Kidney (tissue), 14 donors: ENCODE measurements around the gene HOXD12. TPM values are rescaled to one million over a fixed set of nuclear protein-coding genes. Genes with fewer than 3 reads are reported as not detected.
A peak's percentile ranks its signal among the peaks of the same experiment; 100 is the strongest.

Experiments used
- DNase-seq, 5 donors: peaks; one replicate each; pipeline ENCODE4 v3.0.0-alpha.2; 2013 to 2020
- FAIRE-seq: peaks from 2 replicates; lab custom pipeline; 2012; peaks lifted over from hg19 to GRCh38; lab: Jason Lieb, UNC
- H3K27ac ChIP-seq, 2 donors: one replicate each; pipeline ENCODE4 v1.7.0; 2013; ENCODE audit warnings: low read depth in 2 of 2, low read length in 2 of 2, inconsistent platforms in 1 of 2
- H3K27me3 ChIP-seq: one replicate; pipeline ENCODE4 v1.7.1; 2013; ENCODE audit warnings: low read length, inconsistent platforms; ENCODE audit not compliant: control insufficient read depth, insufficient read depth
- H3K36me3 ChIP-seq, 3 donors: one replicate each; pipeline versions ENCODE4 v1.7.0 to v1.7.1; 2013; ENCODE audit warnings: low read length in 3 of 3, control low read depth in 1 of 3, inconsistent platforms in 1 of 3; ENCODE audit not compliant: insufficient read depth in 3 of 3, control insufficient read depth in 2 of 3
- H3K4me1 ChIP-seq, 3 donors: one replicate each; pipeline versions ENCODE4 v1.7.0 to v1.7.1; 2013; ENCODE audit warnings: low read length in 3 of 3, inconsistent platforms in 1 of 3, low read depth in 1 of 3; ENCODE audit not compliant: control insufficient read depth in 2 of 3, insufficient read depth in 2 of 3
- H3K4me3 ChIP-seq, 3 donors: one replicate each; pipeline versions ENCODE4 v1.7.0 to v1.8.1; 2013; ENCODE audit warnings: low read length in 3 of 3, control low read depth in 1 of 3, inconsistent platforms in 1 of 3
- H3K9ac ChIP-seq, 3 donors: one replicate each; pipeline versions ENCODE4 v1.7.0 to v1.7.1; 2013; ENCODE audit warnings: low read length in 3 of 3, control low read depth in 1 of 3, inconsistent platforms in 1 of 3
- H3K9me3 ChIP-seq, 3 donors: one replicate each; pipeline versions ENCODE4 v1.7.0 to v1.7.1; 2013; ENCODE audit warnings: low read length in 3 of 3, control low read depth in 1 of 3, inconsistent platforms in 1 of 3; ENCODE audit not compliant: control insufficient read depth in 2 of 3, insufficient read depth in 1 of 3
- intact Hi-C: fragments of 100-400 bp; cut with DNase I; formaldehyde crosslinking; loops from one replicate; pipeline ENCODE4 v1.11.1; 2022
- polyA plus RNA-seq: library from polyadenylated mRNA; stranded (reverse); fragments of 350-450 nt; fragmentation: Illumina TruSeq; extraction: RNeasy Lipid Tissue Mini Kit (QIAGEN cat#74804); gene quantifications from one replicate; pipeline ENCODE4 v1.2.3, GENCODE V29; 2014; ENCODE audit warnings: low read depth, low replicate concordance; ENCODE audit not compliant: insufficient read depth
- total RNA-seq: library from RNA; stranded (reverse); fragmentation: NEBNext Ultra II Directional; extraction: Animal tissue kit (Norgen Biotek cat#: 25700); gene quantifications from one replicate; pipeline ENCODE4 v1.2.1, GENCODE V29; 2021
- TF ChIP-seq, protein P1 (sequence below): IDR thresholded peaks from 3 replicates; pipeline ENCODE4 v1.5.1; 2012; ENCODE audit warnings: mild to moderate bottlenecking, moderate library complexity, borderline replicate concordance; ENCODE audit not compliant: insufficient read depth; ENCODE audit errors: extremely low read depth
- donor health status: control.
- donor health status: control.
- donor health status: control.
- donor health status: control.
- donor health status: control.
- donor health status: DM: yes; HTN: yes; CAD: no.
- donor health status: Normal renal cell carcinoma (clear cell type).

The HOXD12 gene
- total and polyA plus RNA-seq, 2 donors from 2014 or later = not detected

DNA sequence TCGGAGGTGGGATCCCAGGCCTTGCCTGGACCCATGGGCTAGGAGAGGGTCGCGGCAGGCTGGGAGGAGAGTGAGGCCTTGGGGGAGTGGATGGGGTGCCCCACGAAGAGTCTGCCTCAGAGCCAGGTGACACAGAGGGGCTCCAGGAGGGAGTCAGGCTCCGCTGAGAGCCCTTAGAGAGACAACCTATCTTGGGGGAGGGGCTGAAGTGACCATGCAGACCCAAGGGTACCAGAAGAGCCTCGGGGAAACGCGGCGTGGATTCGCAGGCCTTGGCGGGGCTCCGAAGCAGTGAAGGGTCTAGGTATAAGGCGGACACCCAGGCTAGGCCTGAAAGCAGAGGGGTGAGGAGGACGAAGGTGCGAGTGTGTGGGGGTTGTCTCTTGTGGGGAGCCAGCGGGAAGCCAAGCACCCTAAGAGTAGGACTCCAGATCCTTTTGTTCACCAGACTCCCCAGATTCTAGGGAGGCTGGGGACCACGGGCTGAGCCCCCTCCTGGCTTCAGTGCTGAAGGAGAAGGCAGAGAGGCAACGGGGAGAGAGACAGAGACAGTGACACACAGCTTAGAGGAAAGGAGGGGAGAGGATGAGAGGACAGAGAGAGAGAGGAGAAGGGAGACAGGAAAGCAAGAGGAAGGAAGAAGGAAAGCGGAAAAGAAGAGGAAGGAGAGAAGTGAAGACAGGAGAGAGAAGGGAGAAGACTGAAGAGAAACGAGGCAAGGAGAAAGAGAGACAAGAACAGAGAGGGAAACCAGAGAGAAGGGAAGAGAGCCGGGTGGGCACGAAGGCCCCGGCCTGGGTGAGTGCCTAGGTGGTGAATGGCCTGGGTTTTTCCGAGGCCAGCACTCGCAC, 6.4 kb downstream of the HOXD12 start:
- Histone ChIP-seq H3K9me3 (no peaks in the 10 kb centered on the region), H3K4me1 (peaks cover 0 to 7% (median 0%) of the 10 kb centered on the region in 3 donors), H3K27me3 (peaks cover 12% of the 10 kb centered on the region), H3K27ac (peak overlapping the region; percentile 76 to 83), H3K4me3 (peak overlapping the region; percentile 28 to 88 (median 61)), H3K9ac (peak overlapping the region in 2 of 3 donors; percentile 48 to 91), H3K36me3 (peaks cover 0 to 3% (median 0%) of the 10 kb centered on the region in 3 donors)
- FAIRE-seq (no peak), DNase-seq (peak in 4 of 5 donors; percentile 56 to 78 (median 64))
- intact Hi-C loops = no loop called here
- TF ChIP-seq, protein P1, sequence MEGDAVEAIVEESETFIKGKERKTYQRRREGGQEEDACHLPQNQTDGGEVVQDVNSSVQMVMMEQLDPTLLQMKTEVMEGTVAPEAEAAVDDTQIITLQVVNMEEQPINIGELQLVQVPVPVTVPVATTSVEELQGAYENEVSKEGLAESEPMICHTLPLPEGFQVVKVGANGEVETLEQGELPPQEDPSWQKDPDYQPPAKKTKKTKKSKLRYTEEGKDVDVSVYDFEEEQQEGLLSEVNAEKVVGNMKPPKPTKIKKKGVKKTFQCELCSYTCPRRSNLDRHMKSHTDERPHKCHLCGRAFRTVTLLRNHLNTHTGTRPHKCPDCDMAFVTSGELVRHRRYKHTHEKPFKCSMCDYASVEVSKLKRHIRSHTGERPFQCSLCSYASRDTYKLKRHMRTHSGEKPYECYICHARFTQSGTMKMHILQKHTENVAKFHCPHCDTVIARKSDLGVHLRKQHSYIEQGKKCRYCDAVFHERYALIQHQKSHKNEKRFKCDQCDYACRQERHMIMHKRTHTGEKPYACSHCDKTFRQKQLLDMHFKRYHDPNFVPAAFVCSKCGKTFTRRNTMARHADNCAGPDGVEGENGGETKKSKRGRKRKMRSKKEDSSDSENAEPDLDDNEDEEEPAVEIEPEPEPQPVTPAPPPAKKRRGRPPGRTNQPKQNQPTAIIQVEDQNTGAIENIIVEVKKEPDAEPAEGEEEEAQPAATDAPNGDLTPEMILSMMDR = no peak

DNA sequence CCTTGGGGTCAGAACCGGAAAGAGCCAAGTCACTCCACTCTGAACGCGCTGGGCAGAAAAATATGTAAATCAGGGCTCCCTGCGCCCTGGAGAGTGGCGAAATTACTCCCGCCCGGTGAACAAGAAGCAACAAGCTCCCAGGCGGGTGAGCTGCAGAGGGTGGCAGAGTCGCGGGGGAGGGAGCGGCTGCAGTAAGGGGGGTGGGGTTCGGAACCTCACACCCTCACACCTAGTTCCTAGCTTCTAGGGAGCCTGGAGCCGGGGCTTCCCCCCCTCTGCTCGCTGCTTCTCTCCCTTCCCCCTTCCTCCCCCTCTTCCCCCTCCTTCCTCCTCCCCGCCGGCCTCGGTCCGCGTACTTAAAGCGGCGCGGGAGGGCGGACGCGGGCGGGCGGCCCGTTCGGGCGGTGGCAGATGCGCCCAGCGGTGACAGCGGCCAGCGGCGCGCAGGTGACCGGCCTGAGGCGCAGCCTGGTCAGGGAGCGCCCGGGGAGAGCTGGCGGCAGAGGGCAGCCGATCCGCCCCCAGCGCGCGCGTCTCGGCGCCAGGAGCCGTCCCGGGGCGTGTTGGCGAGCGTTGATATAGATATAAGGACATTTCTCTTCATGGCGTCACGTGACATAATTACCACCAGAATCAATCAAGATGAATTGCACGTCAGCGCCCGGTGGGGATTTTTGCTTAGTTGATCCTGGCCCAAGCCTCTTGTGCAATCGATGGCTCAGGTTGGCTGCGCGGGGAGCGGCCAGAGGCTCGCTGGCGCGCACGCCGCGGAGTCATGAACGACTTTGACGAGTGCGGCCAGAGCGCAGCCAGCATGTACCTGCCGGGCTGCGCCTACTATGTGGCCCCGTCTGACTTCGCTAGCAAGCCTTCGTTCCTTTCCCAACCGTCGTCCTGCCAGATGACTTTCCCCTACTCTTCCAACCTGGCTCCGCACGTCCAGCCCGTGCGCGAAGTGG, 7.3 kb downstream of the HOXD12 start, which contains the start of gene HOXD11:
Gene HOXD11, plus strand, starts transcription at position 700 of the 959 bp plus-strand sequence. Its CDS starts 76 bp downstream, at position 776.
- DNase-seq (peak; percentile 87 to 94 (median 91)), FAIRE-seq (no peak)
- Histone ChIP-seq H3K9ac (peak within 1 kb of the TSS; percentile 10 to 91 (median 48)), H3K9me3 (no peaks in the 10 kb centered on the region), H3K27me3 (peaks cover 8% of the 10 kb centered on the region), H3K4me1 (peaks cover 0 to 7% (median 0%) of the 10 kb centered on the region in 3 donors), H3K27ac (peak within 1 kb of the TSS; percentile 76 to 92), H3K36me3 (peaks cover 0 to 5% (median 0%) of the 10 kb centered on the region in 3 donors), H3K4me3 (peak within 1 kb of the TSS; percentile 53 to 88 (median 61))
- intact Hi-C loops = no loop called here
- TF ChIP-seq, protein P1 = no peak

DNA sequence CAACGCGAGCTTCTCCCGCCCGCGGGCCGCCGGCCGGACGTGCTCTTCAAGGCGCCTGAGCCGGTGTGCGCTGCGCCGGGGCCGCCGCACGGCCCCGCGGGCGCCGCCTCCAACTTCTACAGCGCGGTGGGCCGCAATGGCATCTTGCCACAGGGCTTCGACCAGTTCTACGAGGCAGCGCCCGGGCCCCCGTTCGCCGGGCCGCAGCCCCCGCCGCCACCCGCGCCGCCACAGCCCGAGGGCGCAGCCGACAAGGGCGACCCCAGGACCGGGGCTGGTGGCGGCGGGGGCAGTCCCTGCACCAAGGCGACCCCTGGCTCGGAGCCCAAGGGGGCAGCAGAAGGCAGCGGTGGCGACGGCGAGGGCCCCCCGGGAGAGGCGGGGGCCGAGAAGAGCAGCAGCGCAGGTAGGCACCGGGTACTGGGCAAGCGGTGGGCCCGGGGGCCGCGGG, 8.2 kb downstream of the HOXD12 start:
- no peak overlapping the region for H3K9ac ChIP-seq
- peaks cover 0 to 5% (median 0%) of the 10 kb centered on the region in 3 donors for H3K36me3 ChIP-seq
- H3K9me3 ChIP-seq = no peaks in the 10 kb centered on the region
- H3K4me3 ChIP-seq = peak overlapping the region in 1 of 3 donors; percentile 49
- no peak for FAIRE-seq
- DNase-seq = peak in 3 of 5 donors; percentile 38 to 77 (median 70)
- H3K4me1 ChIP-seq = peaks cover 0 to 7% (median 0%) of the 10 kb centered on the region in 3 donors
- intact Hi-C loops = no loop called here
- TF ChIP-seq, protein P1 = no peak
- peaks cover 5% of the 10 kb centered on the region for H3K27me3 ChIP-seq
- peak overlapping the region in 1 of 2 donors; percentile 60 for H3K27ac ChIP-seq
